Breast epithelium (tissue), 3 donors: ENCODE results near the gene C11orf68.

Experiments used
- CTCF ChIP-seq, 3 donors: fragments of 450-650 bp; IDR thresholded peaks; one replicate each; pipeline ENCODE4 v1.5.1; 2016 to 2017; ENCODE audit warnings: antibody characterized with exemption in 3 of 3, mild to moderate bottlenecking in 3 of 3, moderate library complexity in 3 of 3
- POLR2A ChIP-seq: fragments of 450-650 bp; IDR thresholded peaks from one replicate; pipeline ENCODE4 v1.6.1; 2016; ENCODE audit warnings: antibody characterized with exemption, mild to moderate bottlenecking, moderate library complexity

GRCh38 chr11:65921876-65922275, 3.0 kb upstream of the C11orf68 start:
- no peak for TF ChIP-seq CTCF (IDR thresholded peaks at IDR 0.05)
- no peak for TF ChIP-seq POLR2A
